Activated CD8-positive, alpha-beta memory T cell treated with anti-CD3 and anti-CD28 coated beads, Interleukin-2, amount 50 U/mL, for 24 hours (primary cell): ENCODE results near the gene TBC1D14.
"Not testable (repeated sequence)": the region's sequence is repeated elsewhere in the genome, so short reads cannot be mapped to it uniquely, and the experiment has no call there.

Experiments
- DNase-seq: peaks from one replicate; pipeline ENCODE4 v3.0.0-alpha.2; 2020; ENCODE audit errors: extremely low read depth

Gene TBC1D14

GRCh38 chr4:6890971-6891370, 18.7 kb upstream of the TBC1D14 start:
- DNase-seq: not testable (repeated sequence)

GRCh38 chr4:6891436-6892170, 18.0 kb upstream of the TBC1D14 start:
- DNase-seq: no peak

GRCh38 chr4:6892190-6892908, 17.3 kb upstream of the TBC1D14 start:
- no peak for DNase-seq

- no peak for DNase-seq
These were observed 16.8 kb upstream of the TBC1D14 start for GRCh38 chr4:6892909-6893202.

- no peak for DNase-seq
These were observed 16.1 kb upstream of the TBC1D14 start for GRCh38 chr4:6893449-6894085.

GRCh38 chr4:6894086-6894478, 15.5 kb upstream of the TBC1D14 start:
- DNase-seq: no peak

- no peak for DNase-seq
These were observed 14.8 kb upstream of the TBC1D14 start for GRCh38 chr4:6894528-6895498.

GRCh38 chr4:6896035-6896434, 13.6 kb upstream of the TBC1D14 start:
- DNase-seq: no peak

DNA sequence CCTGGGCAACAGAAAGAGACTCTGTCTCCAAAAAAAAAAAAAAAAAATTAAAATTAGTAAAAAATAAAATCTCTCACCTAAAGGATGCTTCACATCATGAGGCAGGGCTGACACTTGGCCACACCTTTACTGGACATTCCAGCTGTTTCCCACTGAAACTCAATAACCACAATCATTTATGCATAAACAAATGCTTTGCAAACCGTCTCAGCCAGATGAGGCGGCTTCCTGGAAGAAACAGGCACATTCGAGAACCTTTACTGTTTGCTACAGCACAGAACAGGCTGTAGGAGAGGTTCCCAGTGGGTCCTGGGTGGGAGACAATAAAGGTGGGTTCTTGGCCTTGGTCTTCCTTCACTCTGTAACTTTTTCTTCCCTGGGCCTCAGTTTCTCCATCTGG, 10.9 kb upstream of the TBC1D14 start:
- DNase-seq: no peak

- no peak for DNase-seq
These were observed 9.3 kb upstream of the TBC1D14 start for GRCh38 chr4:6900181-6900812.

DNA sequence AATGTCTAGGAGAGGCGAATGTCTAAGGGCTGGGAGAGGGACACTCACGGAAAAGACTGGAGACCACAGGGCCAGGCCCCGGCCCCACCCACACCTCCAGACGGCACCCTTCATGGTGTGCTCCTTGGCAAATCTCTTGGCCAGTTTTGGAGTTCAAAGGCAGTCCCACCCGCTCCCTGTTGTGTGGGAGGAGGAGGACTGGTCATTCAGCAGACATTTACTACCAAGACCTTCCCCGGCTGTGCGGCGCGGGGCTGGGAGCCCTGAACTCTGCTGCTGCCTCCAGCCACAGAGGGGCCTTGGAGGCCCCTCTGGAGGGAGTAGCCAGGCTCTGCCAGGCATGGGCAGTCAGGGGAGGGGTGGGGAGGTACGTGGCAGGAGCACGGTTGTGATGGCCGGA, 8.7 kb upstream of the TBC1D14 start:
- DNase-seq: no peak

DNA sequence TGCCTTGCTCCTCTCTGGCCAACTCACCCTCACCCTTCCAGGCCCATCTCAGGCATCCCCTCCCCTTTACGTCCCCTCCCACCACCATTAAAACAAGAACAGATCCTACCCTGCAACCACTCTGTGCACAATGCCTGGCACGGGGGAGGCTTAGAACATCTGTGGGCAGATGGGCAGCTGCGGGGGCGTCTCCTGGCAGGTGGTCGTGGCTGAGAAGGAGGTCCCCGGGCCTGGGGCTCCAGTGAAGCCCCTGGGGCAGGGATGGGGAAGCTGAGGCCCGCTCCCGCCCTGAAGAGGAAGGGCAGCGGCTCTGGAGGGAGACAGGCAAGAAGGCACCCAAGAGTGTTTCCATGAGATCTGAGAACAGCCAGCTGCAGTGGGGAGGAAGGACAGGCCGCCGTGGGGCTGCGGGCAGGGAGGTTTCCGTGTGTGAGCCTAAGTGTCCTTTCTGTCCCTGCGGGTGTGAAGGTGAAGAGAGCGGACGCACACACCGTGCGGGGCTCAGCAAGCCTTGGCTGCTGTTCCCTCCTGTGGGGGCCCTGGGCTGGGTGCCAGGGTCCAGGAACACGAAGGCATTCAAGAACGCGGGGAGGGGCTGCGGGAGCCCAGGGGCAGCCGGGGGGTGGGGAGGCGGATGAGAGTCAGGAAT, 7.8 kb upstream of the TBC1D14 start:
- no peak for DNase-seq

GRCh38 chr4:6902318-6903042, 7.1 kb upstream of the TBC1D14 start:
- no peak for DNase-seq

GRCh38 chr4:6905516-6906445, 3.8 kb upstream of the TBC1D14 start:
- no peak for DNase-seq

DNA sequence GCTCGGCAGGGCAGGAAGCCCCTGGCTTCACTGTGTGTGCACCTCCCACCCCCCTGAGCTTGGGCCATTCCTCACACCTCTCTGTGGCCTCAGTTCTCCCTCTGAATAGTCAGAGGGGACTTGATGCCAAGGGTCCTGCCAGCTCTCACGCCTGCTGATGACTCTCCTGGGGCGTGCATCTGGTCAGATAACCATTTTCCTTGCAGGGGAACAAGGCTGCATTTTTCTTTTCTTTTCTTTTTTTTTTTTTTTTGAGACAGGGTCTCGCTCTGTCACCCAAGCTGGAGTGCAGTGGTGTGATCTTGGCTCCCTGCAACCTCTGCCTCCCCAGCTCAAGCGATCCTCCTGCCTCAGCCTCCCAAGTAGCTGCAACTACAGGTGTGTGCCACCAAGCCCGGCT, 3.1 kb upstream of the TBC1D14 start:
- not testable (repeated sequence) for DNase-seq

DNA sequence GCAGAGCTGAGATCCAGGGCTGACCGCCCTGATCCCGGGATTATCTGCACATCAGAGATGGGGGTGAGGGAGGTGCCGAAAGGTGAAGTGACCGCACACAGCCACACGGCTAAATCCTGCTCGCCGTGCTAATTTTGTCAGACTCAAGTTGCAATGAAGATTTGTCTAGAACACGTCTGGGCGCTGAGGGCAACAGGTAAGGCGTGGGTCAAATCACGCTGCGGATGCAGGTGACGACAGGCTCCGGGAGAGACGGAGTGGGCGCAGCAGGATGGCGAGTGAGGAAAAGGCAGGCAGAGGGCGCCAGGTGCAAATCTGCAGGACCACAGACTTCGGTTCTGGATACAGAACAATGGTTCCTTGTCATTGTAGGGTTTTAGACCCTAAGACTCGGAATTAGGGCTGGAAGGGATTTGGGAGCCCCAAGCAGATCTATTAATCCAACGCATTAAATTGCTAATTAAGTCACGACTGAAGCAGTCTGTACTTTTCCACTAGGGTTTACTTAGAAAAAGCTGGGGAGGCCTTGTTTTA, 1.9 kb upstream of the TBC1D14 start:
- no peak for DNase-seq

- DNase-seq: no peak
These were observed 1.1 kb upstream of the TBC1D14 start for GRCh38 chr4:6908432-6909112.

GRCh38 chr4:6909970-6910339, 329 bp downstream of the TBC1D14 start:
- DNase-seq: no peak
